Femur (tissue), 1 donor: ENCODE results near the gene AGR3.

Experiments
- DNase-seq: peaks from one replicate; pipeline ENCODE4 v3.0.0-alpha.2; 2017

The AGR3 gene

DNA sequence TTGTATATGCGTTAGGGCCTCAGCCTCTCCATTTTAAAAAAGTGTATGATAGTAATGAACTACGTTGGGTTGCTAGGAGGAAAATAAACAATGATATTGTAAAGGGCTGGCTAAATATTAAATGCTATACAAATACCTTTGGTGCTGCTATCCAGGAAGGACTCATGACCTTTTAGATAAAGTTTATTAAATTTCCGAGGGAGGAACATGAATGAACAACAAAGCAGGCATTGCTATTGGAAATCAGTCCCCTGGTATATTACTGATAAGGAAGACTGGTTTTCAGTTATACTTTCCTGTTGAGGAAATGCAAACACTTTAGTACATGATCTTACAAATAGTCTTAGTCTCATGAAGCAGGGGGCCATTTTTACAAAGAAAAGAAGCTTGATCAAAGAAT is 59.8 kb downstream of the AGR3 start:
- no peak for DNase-seq

DNA sequence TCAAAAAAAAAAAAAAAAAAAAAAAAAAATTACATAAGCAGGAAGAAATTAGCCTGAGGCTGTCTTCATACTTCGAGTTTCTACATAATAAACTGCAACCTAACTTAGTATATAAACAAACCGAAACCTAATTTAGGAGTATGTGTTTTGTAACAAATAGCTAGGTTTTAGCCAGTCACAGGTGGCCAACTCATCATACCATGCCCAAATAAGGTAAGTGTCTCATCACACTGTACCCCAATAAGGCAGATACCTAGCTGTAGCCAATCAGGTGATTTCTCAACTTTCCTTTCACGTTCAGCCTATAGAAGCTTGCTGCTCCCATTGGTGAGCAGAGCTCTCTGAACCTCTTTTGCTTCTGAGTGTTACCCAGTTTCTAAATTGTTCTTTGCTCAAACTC is 63.1 kb downstream of the AGR3 start:
- no peak for DNase-seq

DNA sequence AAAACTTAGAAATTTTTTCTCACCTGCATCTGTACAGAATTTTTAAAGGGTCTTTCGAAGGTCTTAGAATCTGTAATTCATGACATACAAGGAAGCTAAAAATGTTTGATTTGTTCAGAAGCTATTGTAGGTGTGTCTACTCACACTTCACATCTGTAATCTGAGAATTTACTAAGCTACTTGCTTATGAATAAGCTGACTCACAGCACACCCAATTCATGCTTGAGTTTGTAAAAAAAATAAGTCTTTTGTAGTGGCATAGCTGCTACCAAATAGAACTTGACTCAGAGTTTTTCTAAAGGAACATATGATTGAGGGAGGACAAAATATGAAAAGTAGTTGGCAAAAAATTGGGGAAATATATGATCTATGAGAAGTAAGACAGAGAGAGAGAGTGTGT is 64.2 kb downstream of the AGR3 start:
- no peak for DNase-seq

DNA sequence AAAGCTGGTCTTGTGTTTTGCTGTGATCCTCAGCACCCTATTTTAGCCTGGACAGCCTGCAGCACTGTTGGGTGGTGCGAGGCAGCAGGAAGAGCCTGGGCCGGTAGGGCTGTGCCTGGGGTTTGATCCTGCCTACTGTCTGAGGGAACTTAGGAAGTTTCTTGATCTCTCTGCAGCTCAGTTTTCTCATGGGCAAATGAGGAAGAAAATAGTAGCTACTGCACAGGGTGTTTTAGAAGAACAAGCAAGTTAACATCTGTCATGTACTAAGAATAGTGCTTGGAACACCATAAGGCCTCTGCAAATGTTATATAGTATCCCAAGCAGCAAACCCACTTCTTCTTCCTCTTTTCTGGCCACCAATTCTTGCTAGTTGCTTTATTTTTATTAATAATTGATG is 65.0 kb downstream of the AGR3 start:
- DNase-seq: no peak

DNA sequence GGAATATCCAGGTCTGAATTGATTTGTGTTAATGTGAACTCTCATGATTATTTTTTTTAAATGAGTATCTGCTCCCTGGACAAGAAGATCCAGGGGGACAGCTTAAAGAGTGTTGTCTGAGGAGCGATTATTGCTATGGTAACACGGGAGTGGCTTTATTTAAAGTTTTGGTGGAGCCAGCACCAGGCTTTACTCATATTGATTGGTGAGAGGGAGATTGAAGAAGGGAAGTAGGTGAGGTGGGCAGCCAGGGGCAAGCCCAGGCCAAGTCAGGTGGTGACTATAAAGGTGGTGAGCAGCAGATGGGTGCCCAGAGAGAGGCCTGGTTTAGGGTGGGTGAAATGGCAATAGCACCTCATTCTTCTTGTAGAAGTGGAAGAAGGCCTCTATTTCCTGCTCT is 66.8 kb downstream of the AGR3 start:
- DNase-seq: no peak

DNA sequence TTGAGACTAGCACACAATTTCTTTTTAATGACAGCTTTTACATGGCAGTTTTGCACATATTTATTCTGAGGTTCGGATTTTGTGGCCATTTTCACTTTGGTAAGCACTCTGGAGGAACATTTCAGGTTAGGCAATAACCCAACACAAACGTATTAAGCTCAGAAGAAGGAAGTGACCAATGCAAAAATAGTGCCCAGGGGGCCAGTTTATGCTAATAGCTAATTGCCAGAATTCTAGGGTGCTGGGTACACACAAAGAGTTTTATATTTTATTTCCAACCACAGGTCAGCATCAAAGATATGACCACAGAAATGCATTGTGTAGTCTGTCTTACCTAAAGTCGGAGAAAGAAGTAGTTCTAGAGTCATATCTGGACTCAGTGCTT is 68.6 kb downstream of the AGR3 start:
- peak; percentile 22 for DNase-seq

DNA sequence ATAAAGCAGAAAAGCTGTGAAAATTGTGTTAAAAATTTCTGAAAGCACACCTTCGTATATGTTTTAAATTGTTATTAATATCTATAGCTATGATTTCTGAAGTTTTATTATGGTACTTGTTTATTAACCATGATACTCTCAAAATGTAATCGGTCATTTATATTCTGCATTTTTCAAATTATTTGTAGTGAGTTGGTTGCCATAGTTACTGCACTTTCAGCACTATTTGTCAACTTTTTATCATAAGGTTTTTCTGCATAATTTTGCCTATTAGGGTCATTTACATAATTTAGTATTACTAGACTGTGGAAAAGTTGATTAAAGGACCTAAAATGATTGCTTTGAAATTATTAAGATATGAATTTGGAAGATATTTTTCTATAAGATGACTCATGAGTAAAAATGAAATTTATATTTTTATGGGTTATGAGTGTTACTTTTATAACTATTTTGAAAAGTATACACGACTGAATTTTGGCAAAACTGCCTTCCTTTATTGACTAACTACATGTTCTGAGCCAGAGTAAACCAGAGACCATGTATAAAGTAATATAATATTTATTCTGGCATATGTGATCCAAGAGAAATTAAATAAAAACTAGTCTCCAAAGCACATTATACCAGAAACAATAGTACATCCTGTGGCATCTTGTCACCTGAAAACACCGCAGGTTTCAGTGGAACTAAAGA is 69.1 kb downstream of the AGR3 start:
- no peak for DNase-seq

DNA sequence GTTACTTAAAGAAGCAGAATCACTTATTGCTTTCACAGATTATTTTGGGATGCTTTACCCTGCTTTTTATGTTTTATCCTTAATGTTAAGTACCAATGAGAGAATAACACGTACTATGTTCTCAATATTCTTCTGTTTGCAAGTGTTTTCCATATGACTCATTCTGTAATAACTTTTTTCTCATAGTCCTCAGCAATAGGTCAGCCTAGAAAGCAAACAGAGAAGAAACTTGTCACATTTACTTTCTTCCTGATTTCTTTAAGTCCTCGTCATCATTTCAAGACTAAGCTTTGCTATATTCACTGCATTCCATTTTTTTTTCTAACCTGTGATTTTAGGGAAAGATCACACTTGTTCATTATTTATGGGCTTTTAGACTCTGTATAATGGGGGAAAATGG is 70.2 kb downstream of the AGR3 start:
- no peak for DNase-seq

DNA sequence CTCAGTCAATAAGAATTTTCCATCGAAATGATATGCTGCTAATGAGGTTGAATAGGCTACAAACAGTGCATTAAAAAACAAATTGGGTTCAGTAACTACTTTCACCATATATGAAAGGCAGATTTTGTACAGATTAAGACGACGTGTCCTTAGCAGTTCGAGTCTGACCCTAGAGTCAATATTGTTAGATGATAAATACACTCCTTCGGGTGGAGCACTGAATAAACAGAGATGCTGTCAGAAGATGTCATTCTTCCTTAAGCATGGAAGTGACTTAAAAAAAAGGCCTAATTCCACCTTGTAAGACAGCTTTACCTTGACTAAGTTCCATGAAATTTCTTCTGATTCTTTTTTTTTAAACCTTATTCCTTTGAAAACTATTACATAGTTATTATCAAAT is 71.2 kb downstream of the AGR3 start:
- DNase-seq: no peak

DNA sequence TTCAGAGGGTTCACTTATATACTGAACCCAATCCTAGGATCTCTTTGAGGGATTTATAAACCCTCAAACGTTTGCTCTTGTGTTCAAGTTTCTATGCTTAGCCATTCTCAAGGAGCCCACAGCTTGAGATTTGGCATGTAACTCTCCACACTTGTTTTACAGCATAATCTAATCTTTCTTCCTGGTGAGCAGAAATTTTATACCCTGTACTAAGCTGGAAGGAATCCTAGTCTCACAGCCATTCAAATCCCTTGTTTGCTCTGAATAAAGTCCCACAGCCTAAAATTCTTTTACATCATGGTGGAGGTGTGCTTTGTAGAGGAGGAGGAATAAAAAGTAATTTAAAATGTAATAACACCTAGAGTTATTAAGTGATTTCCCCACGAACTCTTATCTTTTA is 71.7 kb downstream of the AGR3 start:
- no peak for DNase-seq
